ENCODE measurements around the gene SPINT2.

The SPINT2 gene

GRCh38 chr19:38319421-38320258, 55.3 kb downstream of the SPINT2 start, which contains the start of gene KCNK6:
Gene KCNK6, plus strand, starts transcription at chr19:38319845. Its CDS starts 106 bp downstream, at chr19:38319951.
- DNase-seq (ENCODE audit: low spot score): no peak

- no peak for DNase-seq (ENCODE audit: low spot score)
Observed at GRCh38 chr19:38320969-38321339, 56.6 kb downstream of the SPINT2 start.

- peak; percentile 54 for DNase-seq (ENCODE audit: low spot score)
Observed at GRCh38 chr19:38321646-38322196, 57.3 kb downstream of the SPINT2 start.

GRCh38 chr19:38323291-38323690, 58.9 kb downstream of the SPINT2 start:
- no peak for DNase-seq (ENCODE audit: low spot score)

- DNase-seq (ENCODE audit: low spot score): no peak
Observed at GRCh38 chr19:38324431-38324830, 60.1 kb downstream of the SPINT2 start.

GRCh38 chr19:38326591-38326990, 62.2 kb downstream of the SPINT2 start:
- no peak for DNase-seq (ENCODE audit: low spot score)

- no peak for DNase-seq (ENCODE audit: low spot score)
Observed at GRCh38 chr19:38329651-38330050, 65.3 kb downstream of the SPINT2 start.

GRCh38 chr19:38331728-38332127, 67.4 kb downstream of the SPINT2 start:
- no peak for DNase-seq (ENCODE audit: low spot score)

GRCh38 chr19:38333245-38333644, 68.9 kb downstream of the SPINT2 start:
- no peak for DNase-seq (ENCODE audit: low spot score)

- peak; percentile 94 for DNase-seq (ENCODE audit: low spot score)
Observed at GRCh38 chr19:38335949-38336637, 71.7 kb downstream of the SPINT2 start.

GRCh38 chr19:38336638-38337359, 72.4 kb downstream of the SPINT2 start:
- DNase-seq (ENCODE audit: low spot score): peak; percentile 89

- DNase-seq (ENCODE audit: low spot score): no peak
Observed at GRCh38 chr19:38337360-38337653, 72.9 kb downstream of the SPINT2 start.

- DNase-seq (ENCODE audit: low spot score): peak; percentile 93
Observed at GRCh38 chr19:38339011-38339410, 74.6 kb downstream of the SPINT2 start.

- no peak for DNase-seq (ENCODE audit: low spot score)
Observed at GRCh38 chr19:38340927-38341326, 76.6 kb downstream of the SPINT2 start.

Small RNA genes lying within 50 kb of the gene (small RNA-seq; reads per million reads assigned to genes)
- gene RF00019: 0 reads per million in 2 experiments
